HAP-1 (cell line): ENCODE data around the gene PLXNA2.

Experiments used
- DNase-seq, 2 experiments: peaks; one replicate each; pipeline ENCODE4 v3.0.0-alpha.2; 2016 to 2020; ENCODE audit warnings: low spot score in 2 of 2
- H3K27me3 ChIP-seq: fragments of 250-450 bp; sonication (Bioruptor Pico); 2 replicates; pipeline ENCODE4 v1.5.1; 2020; ENCODE audit warnings: low read depth, mild to moderate bottlenecking, moderate library complexity
- H3K36me3 ChIP-seq: fragments of 250-450 bp; sonication (Bioruptor Pico); replicated peaks from 2 replicates; pipeline ENCODE4 v1.5.1; 2020; ENCODE audit warnings: mild to moderate bottlenecking
- H3K4me1 ChIP-seq: fragments of 250-450 bp; sonication (Bioruptor Pico); 2 replicates; pipeline ENCODE4 v1.5.1; 2020; ENCODE audit warnings: mild to moderate bottlenecking
- H3K4me3 ChIP-seq: fragments of 250-450 bp; sonication (Bioruptor Pico); 2 replicates; pipeline ENCODE4 v1.5.1; 2020; ENCODE audit warnings: mild to moderate bottlenecking, moderate library complexity
- H3K9me3 ChIP-seq: fragments of 250-450 bp; sonication (Bioruptor Pico); 2 replicates; pipeline ENCODE4 v1.5.1; 2020; ENCODE audit warnings: mild to moderate bottlenecking, moderate library complexity
- in situ Hi-C: fragments of 300-500 bp; cut with MboI; formaldehyde crosslinking; loops from 3 replicates; pipeline ENCODE4 v1.14.3; 2020; ENCODE audit warnings: low sequenced_read_pairs, inconsistent platforms, mixed read lengths

PLXNA2 gene

GRCh38 chr1:208153386-208153785, 90.8 kb downstream of the PLXNA2 start:
- Histone ChIP-seq H3K27me3 (no peaks in the 10 kb centered on the region), H3K4me1 (no peaks in the 10 kb centered on the region), H3K9me3 (no peaks in the 10 kb centered on the region), H3K4me3 (no peak overlapping the region), H3K36me3 (no peaks in the 10 kb centered on the region)
- DNase-seq: no peak
- in situ Hi-C loops: no loop called here

GRCh38 chr1:208151728-208152598, 92.2 kb downstream of the PLXNA2 start:
- in situ Hi-C loops: no loop called here
- Histone ChIP-seq H3K27me3 (no peaks in the 10 kb centered on the region), H3K9me3 (no peaks in the 10 kb centered on the region), H3K4me3 (no peak overlapping the region), H3K4me1 (no peaks in the 10 kb centered on the region), H3K36me3 (no peaks in the 10 kb centered on the region)
- DNase-seq: no peak

GRCh38 chr1:208150833-208151458, 93.2 kb downstream of the PLXNA2 start:
- Histone ChIP-seq H3K27me3 (no peaks in the 10 kb centered on the region), H3K9me3 (no peaks in the 10 kb centered on the region), H3K4me3 (no peak overlapping the region), H3K4me1 (no peaks in the 10 kb centered on the region), H3K36me3 (no peaks in the 10 kb centered on the region)
- in situ Hi-C loops: no loop called here
- no peak for DNase-seq

GRCh38 chr1:208149776-208150514, 94.2 kb downstream of the PLXNA2 start:
- Histone ChIP-seq H3K4me1 (no peaks in the 10 kb centered on the region), H3K27me3 (no peaks in the 10 kb centered on the region), H3K36me3 (no peaks in the 10 kb centered on the region), H3K4me3 (no peak overlapping the region), H3K9me3 (no peaks in the 10 kb centered on the region)
- in situ Hi-C loops: loop anchor here (10.0 kb wide), 1 partner anchor 65 kb away; no protein-coding TSS in a partner anchor
- DNase-seq: no peak

GRCh38 chr1:208149213-208149612, 95.0 kb downstream of the PLXNA2 start:
- Histone ChIP-seq H3K4me1 (no peaks in the 10 kb centered on the region), H3K4me3 (no peak overlapping the region), H3K36me3 (no peaks in the 10 kb centered on the region), H3K9me3 (no peaks in the 10 kb centered on the region), H3K27me3 (no peaks in the 10 kb centered on the region)
- in situ Hi-C loops: loop anchor here (10.0 kb wide), 1 partner anchor 64 kb away; no protein-coding TSS in a partner anchor
- no peak for DNase-seq

GRCh38 chr1:208148380-208148779, 95.8 kb downstream of the PLXNA2 start:
- in situ Hi-C loops: loop anchor here (10.0 kb wide), 1 partner anchor 64 kb away; no protein-coding TSS in a partner anchor
- Histone ChIP-seq H3K4me1 (no peaks in the 10 kb centered on the region), H3K9me3 (no peaks in the 10 kb centered on the region), H3K27me3 (no peaks in the 10 kb centered on the region), H3K36me3 (no peaks in the 10 kb centered on the region), H3K4me3 (no peak overlapping the region)
- no peak for DNase-seq

- Histone ChIP-seq H3K9me3 (no peaks in the 10 kb centered on the region), H3K27me3 (no peaks in the 10 kb centered on the region), H3K4me1 (no peaks in the 10 kb centered on the region), H3K36me3 (no peaks in the 10 kb centered on the region), H3K4me3 (no peak overlapping the region)
- no peak for DNase-seq
- in situ Hi-C loops: loop anchor here (10.0 kb wide), 1 partner anchor 62 kb away; no protein-coding TSS in a partner anchor
These were observed 97.5 kb downstream of the PLXNA2 start for GRCh38 chr1:208146650-208147049.

- DNase-seq: no peak
- no peaks in the 10 kb centered on the region for H3K27me3 ChIP-seq
- in situ Hi-C loops: loop anchor here (10.0 kb wide), 1 partner anchor 60 kb away; no protein-coding TSS in a partner anchor
- H3K36me3 ChIP-seq: no peaks in the 10 kb centered on the region
- no peaks in the 10 kb centered on the region for H3K4me1 ChIP-seq
- H3K4me3 ChIP-seq: no peak overlapping the region
- H3K9me3 ChIP-seq: no peaks in the 10 kb centered on the region
These were observed 99.0 kb downstream of the PLXNA2 start for GRCh38 chr1:208145167-208145566.

- no peaks in the 10 kb centered on the region for H3K27me3 ChIP-seq
- H3K36me3 ChIP-seq: no peaks in the 10 kb centered on the region
- no peak for DNase-seq
- no peaks in the 10 kb centered on the region for H3K9me3 ChIP-seq
- in situ Hi-C loops: loop anchor here (10.0 kb wide), 1 partner anchor 58 kb away; no protein-coding TSS in a partner anchor
- H3K4me3 ChIP-seq: no peak overlapping the region
- no peaks in the 10 kb centered on the region for H3K4me1 ChIP-seq
These were observed 101.4 kb downstream of the PLXNA2 start for GRCh38 chr1:208142590-208143382.

- Histone ChIP-seq H3K36me3 (no peaks in the 10 kb centered on the region), H3K4me3 (no peak overlapping the region), H3K4me1 (no peaks in the 10 kb centered on the region), H3K27me3 (no peaks in the 10 kb centered on the region), H3K9me3 (no peaks in the 10 kb centered on the region)
- DNase-seq: no peak
- in situ Hi-C loops: loop anchor here (10.0 kb wide), 1 partner anchor 57 kb away; no protein-coding TSS in a partner anchor
These were observed 102.5 kb downstream of the PLXNA2 start for GRCh38 chr1:208141610-208142192.

- Histone ChIP-seq H3K27me3 (no peaks in the 10 kb centered on the region), H3K9me3 (no peaks in the 10 kb centered on the region), H3K4me1 (no peaks in the 10 kb centered on the region), H3K36me3 (no peaks in the 10 kb centered on the region), H3K4me3 (no peak overlapping the region)
- DNase-seq: no peak
- in situ Hi-C loops: loop anchor here (10.0 kb wide), 1 partner anchor 55 kb away; no protein-coding TSS in a partner anchor
These were observed 104.6 kb downstream of the PLXNA2 start for GRCh38 chr1:208139434-208140045.

GRCh38 chr1:208137193-208137592, 107.0 kb downstream of the PLXNA2 start:
- in situ Hi-C loops: no loop called here
- Histone ChIP-seq H3K4me3 (no peak overlapping the region), H3K27me3 (no peaks in the 10 kb centered on the region), H3K36me3 (no peaks in the 10 kb centered on the region), H3K4me1 (no peaks in the 10 kb centered on the region), H3K9me3 (no peaks in the 10 kb centered on the region)
- no peak for DNase-seq
